NCI-H1417 treated with DMSO at 0.1 percent for 48 hours (cell line): ENCODE data around the gene TLNRD1.

Experiments
- DNase-seq: peaks from one replicate; lab custom pipeline; 2025; lab: John Stamatoyannopoulos, UW

The TLNRD1 gene

DNA sequence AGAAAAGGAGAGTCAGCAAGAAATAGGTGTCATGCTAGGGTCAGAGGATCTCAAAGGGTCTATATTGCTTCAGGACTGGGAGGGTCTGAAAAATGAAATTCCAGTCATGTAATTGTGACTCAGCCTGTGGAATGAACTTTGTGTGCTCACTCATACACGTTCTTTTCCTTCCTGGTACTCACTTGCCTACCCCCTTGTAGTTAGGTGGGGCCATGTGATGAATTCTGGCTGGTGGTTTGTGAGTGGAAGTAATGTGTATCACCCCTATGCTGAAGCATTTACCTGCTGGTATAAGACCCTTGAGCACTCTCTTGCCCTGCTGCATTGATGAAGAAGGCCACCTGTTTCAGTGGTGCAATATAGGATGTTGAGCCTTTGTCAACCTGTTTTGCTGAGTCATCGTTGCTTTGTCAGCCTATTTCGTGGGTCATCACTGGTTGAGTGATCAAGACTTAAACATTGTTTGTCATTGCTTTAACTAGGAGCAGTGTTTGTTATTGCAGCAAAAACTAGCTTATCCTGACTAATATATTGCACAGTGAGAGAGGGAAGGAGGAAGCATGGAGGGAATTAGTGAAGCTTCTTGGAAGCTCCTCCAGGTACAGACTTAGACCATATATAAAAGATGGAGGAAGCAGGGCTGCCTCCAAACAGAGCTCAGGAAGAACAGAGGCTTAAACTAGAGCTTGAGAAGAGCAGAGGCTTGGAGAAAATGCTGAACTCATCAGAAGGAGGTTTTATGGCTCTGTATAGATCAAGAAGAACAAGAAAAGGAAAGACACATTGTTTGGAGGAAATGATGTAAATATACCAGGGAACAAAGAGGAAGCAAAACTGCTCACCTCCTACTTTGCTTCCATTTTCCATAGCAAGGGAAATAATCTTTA, 28.9 kb downstream of the TLNRD1 start:
- DNase-seq = no peak

DNA sequence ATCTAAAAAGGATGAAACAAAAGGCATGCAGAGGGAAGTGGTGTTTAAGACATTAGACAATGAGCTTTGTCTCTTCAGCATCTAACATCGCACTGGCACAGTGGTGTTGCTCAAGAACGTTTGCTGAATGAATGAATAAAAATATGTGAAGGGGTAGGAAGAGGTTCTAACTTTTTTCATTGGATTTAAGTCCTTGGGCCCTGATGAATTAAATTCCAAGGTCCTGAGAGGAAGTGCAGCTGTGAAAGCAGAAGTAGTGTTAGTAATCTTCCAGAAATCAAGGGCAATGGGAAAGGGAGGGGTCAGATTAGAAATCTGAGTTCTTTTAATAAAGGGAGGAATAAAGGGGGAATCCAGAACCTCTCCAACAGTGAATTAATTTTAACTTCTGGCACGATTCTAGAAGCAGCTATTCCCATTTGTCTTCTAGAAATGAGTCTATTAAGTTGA, 29.6 kb downstream of the TLNRD1 start:
- DNase-seq = no peak

DNA sequence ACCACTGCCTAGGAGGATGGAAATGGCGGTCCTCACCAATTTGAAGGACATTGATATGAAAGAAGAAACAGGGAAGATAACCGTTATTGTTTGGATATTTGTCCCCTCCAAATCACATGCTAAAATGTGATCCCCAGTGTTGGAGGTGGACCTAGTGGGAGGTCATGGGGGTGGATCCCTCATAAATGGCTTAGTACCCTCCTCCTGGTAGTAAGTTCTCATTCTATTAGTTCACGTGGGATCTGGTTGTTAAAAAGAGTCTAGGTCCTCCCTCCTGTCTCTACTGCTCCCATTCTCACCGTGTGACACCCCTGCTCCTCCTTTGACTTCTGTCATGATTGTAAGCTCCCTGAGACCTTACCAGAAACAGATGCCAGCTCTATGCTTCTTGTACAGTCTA, 30.5 kb downstream of the TLNRD1 start:
- DNase-seq = no peak

DNA sequence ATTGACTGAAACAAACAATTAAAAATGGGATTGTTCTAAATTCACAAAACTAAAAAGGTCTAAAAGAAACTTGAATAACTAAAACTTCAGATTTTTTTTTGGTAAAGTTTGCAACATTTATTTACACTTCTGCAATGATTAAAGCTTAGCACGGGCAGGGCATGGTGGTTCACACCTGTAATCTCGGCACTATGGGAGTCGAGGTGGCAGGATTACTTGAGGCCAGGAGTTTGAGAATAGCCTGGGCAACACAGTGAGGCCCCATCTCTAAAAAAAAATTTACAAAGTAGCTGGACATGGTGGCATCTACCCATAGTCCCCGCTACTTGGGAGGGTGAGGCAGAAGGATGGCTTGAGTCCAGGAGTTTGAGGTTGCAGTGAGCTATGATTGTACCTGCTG, 31.6 kb downstream of the TLNRD1 start:
- DNase-seq = no peak

DNA sequence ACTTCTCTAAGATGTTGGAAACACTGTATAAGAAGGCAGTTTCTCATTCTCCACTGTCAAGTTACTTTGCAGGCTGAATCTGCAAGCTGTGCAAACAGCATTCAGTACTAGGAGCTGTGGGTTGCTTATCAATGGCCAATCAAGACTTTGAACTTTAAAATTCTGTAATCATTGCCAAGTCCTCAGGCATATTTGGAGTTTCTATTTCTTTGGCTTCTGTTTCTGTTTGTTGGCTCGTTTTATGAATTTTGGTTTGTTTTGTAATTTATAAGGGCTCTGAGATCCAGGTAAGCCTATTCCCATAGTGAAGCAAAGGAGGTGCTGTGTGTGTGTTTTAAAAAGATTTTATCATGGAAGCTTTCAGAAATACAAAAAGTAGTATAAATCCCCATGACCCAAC, 32.1 kb downstream of the TLNRD1 start:
- DNase-seq = no peak

DNA sequence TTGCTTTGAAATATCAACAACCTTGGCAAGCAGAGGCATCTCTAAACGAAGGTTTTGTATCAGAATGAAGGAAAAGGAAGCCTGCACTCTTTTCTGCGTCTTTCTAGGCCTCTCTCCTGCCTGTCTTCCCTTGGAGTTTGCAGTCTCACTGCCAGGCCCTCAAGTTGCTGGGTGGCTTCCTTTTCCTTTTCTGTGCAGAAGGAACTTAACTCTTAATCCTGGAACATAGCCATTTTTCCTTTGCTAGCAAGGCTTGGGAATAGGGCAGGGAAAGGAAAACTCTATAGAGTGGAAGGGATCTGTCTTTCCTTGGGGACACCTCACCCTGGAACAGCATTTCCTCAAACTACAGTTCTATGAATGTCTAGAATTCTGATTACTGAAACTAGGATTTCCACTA, 32.8 kb downstream of the TLNRD1 start:
- no peak for DNase-seq

DNA sequence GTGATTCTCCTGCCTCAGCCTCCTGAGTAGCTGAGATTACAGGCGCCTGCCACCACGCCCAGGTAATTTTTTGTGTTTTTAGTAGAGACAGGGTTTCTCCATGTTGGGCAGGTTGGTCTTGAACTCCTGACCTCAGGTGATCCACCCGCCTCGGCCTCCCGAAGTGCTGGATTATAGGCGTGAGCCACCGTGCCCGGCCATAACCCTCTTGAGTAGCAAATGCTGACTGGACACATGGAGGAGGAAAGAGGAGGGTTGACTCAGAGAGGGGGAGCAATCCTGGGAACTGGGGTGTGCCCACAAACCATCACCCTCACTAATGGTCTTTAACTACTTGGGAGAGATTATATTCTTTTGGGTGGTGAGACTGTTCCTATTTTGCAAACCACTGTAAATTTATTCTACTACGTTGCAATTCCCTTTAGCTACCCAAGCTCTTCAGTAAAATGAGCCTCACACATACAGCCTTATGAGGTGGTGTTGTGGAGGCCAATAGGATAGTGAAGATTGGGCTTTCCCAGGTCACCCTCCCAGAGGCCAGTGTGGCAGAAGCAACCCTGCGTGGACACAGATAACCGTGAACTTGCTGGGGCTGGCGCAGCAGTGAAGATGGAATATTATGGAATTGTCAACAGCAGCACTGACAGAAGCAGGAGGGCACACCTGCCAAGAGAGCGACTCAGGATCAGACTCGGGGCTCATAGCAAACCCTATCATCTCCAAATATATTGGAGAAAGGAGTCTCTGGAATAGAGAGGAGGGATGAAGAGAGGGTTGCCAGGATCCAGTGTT, 37.4 kb downstream of the TLNRD1 start:
- DNase-seq = no peak

DNA sequence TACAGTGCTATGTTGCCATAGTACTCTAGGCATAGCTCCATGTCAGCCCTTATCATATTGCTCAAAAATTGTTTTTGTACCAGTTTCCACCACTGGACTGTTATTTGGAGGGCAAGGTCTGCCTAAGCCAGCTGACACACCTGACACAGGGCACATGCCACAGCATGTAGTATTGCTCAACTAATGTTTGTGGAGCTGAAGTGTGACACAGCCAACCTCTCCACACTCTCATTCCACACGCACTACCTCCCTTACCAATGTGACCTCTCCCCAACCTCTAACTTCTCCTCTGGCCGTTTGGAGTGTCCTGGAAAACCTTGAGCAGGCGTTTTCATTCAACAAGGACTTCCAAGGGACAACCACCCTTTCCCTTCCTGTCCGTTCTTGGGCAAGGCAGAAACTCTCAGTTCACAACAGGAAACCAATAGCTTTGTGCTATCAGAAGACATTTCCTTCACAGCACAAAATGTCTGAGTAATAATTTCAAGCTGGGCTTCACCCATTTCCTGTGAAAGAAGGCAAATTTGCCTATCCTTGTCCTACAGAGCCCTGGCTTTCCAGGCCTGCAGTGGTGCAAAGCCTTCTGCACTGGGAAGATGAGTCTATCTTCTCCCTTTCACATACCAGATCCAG, 38.4 kb downstream of the TLNRD1 start:
- no peak for DNase-seq

DNA sequence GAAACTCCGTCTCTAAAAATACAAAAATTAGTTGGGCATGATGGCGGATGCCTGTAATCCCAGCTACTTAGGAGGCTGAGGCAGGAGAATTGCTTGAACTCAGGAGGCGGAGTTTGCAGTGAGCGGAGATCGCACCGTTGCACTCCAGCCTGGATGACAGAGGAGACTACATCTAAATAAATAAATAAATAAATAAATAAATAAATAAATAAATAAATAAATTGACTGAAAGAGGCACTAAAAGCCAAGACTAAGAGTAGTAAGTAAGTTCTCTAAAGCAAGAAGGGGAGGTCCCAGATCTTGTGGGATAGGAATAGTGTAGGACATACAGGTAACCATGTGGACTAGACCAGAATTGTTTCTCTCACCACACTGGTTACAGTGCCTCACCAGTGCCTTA, 40.0 kb downstream of the TLNRD1 start:
- DNase-seq = no peak

DNA sequence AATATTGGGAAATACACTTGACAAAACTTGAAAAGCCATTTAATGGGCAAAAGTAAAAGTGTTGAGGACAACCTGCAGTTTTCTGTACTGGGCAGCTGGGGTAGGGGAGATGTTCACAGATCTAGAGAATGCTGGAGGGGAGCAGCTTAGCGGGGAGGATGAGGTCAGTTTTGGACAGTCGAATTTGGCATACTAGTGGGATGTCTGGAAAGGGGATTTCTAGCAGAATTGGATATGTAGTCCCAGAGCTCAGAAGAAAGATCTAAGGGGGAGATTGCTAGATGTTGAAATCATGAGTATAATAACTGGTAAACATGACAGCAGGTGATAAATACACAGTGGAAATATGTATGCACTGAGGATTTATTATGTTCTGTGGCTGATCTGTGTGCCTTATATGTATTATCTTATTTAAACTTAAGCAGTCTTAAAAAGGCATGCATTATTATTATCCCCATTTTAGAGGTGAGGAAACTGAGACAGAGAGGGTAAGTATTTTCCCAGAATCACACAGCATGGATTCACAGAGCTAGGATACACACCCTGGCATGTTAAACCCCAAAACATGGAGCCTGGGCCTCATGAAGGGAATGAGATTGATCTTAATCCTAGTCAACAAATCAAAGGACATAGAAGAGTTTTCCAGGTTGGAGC, 42.7 kb downstream of the TLNRD1 start:
- DNase-seq = no peak

DNA sequence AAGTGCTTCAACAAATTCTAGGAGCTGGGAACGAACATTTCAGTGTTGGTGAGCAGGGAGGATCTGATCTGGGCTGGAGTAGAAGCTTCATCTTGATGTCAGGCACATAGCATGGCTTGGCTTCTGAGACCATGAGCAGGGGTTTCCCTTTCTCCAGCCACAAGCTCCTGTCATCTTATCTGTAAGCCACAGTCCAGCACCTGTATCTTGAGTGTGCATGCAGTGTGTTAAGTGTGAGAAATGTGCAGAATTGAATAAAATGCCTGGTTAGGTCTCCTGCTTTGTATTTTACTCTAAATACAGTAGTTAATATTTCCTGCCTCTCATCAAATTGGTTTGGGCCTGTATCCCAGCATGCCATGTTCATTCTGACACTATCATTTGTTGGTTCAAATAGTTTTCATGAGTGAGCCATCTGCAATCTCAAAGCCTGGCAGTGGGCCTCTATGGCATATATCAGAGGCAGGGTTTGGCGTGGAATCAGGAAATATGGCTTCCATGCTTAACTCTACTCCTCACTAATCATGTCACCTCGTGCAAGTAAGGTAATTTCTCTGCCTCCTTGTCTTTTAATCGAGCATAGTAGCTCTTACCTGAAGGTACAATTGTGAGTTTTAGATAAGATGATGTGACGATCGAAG, 43.3 kb downstream of the TLNRD1 start:
- no peak for DNase-seq

DNA sequence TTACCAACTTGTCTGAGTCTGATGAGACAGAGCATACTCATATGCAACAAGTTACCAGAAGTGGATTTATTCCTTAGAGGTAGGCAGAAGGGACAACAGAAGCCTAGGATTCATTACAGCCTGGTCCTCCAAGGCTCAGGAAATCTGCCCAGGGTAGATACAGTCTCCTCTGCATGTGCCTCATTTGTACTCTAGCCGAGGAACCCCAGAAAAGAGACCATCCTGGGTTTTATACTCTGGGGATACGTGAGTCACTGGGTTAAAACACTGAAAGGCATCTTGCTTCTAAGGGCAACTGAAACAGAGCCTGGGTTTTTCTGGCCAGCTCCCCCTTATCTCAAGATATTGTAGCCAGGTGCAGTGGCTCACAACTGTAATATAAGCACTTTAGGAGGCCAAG, 45.6 kb downstream of the TLNRD1 start:
- DNase-seq = no peak

DNA sequence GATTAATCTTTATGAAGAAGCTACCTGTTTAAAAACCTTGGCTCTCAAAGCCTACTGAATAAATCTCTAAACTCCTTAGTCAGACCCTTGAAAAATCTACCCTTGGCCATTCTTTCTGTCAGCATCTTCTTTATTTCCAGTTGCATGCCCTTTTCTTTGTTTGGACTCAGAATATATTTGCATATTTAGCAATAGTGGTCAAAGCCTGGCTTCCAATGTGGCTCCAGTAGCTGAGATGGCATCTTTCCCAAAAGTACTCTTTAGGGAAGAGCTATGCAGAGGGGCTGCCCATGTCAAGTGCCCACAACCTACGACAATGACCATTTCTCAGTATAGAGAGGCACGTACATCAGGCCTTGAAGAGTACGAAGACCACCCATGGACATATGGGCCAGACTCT, 47.2 kb downstream of the TLNRD1 start:
- no peak for DNase-seq

DNA sequence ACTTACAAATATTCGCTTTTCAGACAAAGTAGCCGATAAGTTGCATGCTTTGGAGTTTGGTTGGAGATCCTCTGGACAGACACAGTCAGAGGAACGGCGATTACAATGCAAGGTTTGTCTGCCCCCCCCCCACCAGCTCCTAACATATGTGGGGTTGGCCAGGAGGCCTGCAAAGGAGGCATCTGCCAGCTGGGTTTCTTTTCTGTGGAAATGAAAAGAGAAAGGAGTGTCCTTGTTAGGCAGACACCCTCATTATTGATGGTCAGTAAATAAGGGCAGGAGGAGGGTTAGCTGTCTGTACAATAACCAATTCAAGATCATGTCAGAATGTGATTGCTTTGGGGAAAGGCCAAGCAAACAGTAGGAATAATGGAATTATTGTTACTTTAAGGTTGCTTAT, 49.1 kb downstream of the TLNRD1 start:
- no peak for DNase-seq

DNA sequence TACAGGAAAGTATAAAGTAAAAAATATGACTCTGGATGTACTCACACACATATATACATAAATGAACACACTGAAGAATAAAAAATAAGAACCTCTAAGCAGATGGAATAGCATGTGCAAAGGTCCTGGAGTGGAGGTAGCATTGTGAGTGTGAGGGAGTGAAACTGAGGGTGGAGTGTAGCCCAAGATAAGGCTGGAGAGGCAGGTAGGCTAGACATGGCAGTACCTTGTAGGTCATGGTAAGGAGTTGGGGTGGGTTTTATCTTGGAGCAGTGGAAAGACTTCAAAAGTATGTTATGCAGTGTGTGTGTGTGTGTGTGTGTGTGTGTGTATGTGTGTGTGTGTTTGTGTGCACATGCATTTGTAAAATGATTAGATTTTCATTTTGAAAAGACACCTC, 49.5 kb downstream of the TLNRD1 start:
- DNase-seq = no peak

DNA sequence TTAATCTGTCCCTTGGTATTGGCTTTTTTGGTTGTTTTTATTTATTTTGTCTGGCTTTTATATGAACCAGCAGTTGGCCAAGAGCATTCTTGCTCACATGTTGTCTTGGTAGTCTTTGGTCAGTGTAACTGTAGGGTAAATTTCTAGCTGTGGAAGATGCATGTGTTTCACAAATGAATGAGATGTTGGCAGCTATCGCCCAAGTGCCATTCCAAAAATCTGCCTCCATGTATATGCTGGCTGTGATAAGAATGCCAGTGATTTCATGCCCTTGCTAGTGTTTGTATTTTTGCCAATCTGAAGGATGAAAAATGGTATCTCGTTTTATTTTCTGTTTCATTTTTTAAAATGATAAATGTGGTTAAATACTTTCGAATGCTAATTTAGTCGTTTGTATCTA, 50.1 kb downstream of the TLNRD1 start:
- no peak for DNase-seq

DNA sequence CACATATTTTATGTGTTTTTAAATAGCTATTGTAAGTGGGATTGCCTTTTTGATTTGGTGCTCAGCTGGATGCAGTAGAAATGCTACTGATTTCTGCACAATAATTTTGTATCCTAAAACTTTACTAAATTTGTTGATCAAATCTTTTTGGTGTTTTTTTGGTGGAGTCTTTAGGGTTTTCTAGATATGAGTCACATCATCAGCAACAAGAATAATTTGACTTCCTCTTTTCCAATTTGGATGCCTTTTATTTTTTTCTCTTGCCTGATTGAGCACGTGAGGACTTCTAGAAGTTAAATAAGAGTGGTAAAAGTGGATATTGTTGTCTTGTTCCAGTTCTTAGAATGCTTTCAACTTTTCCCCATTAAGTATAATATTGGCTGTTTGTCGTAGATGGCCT, 51.3 kb downstream of the TLNRD1 start:
- no peak for DNase-seq

DNA sequence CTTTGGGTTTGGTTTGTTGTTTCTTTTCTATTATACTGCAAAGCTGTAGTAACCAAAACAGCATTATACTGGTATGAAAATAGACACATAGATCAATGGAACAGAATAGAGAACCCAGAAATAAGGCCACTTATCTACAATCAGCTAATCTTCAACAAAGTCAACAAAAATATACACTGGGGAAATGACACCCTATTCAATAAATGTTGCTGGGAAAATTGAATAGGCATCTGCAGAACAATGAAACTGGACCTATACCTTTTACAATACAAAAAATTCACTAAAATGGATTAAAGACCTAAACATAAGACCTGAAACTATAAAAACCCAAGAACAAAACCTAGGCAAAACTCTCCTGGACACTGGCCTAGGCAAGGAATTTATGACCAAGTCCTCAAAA, 52.9 kb downstream of the TLNRD1 start:
- DNase-seq = no peak

DNA sequence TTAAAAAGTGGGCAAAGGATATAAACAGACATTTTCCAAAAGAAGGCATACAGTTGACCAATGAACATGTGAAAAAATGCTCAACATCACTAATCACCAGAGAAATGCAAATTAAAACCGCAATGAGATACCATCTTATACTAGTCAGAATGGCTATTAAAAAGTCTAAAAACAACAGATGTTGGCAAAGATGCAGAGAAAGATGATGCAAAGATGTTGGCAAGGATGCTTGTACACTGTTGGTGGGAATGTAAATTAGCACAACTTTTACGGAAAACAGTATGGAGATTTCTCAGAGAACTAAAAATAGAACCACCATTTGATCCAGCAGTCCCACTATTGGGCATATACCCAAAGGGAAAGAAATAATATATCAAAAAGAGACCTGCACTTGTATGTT, 53.5 kb downstream of the TLNRD1 start:
- no peak for DNase-seq
